ENCODE measurements around the gene MXD3.
"Not testable (repeated sequence)": the region's sequence is repeated elsewhere in the genome, so short reads cannot be mapped to it uniquely, and the experiment has no call there.

Gene MXD3

DNA sequence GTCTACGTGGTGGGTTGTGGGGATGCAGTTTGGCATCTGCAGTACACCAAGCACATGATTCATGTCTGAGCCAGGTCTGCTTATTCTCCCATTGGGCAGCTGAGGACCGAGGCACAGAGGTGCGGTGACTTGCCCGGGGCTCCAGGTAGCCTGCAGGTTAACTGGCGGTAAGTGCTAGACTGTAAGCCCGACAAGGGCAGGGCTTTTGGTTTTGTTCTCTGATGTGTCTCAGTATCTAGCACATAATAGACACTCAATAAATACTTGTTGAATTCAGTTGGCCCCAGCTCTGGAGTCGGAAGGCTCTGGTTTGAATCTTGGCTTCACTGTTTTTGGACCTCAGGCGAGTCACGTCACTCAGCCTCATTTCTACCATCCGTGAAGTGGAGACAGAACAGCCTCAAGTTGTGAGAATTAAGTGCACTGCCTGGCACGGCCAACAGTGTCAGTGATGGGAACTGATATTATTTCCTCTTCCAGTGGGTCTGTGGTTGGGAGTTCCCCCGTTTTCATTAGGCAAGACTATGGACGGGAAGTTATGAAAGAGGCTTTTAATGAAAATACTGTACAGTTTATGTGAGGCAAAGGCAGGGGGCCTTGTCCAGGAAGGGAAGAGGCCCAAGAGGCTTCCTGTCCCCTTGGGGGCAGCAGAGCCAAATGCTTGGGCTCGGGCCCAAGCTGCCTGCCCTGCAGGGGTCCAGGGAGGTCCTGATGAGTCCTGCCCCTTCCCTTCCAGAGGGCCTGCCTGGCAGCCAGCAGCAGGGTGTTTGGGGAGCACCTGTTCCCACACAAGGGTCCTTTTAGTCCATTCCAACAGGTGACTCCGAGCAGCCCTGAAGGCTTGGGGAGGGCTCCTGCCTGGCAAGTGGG, 4.8 kb downstream of the MXD3 start:
- H3K27me3 Mint-ChIP-seq: no peaks in the 10 kb centered on the region
- H3K4me1 Mint-ChIP-seq: peaks cover 55% of the 10 kb centered on the region
- H3K27ac Mint-ChIP-seq: peak overlapping the region; percentile 41
- H3K4me3 Mint-ChIP-seq: peak overlapping the region; percentile 3
- no peak for ATAC-seq
- H3K9me3 Mint-ChIP-seq: no peaks in the 10 kb centered on the region
- DNase-seq: no peak
- peaks cover 35% of the 10 kb centered on the region for H3K36me3 Mint-ChIP-seq (ENCODE audit: low read depth)

DNA sequence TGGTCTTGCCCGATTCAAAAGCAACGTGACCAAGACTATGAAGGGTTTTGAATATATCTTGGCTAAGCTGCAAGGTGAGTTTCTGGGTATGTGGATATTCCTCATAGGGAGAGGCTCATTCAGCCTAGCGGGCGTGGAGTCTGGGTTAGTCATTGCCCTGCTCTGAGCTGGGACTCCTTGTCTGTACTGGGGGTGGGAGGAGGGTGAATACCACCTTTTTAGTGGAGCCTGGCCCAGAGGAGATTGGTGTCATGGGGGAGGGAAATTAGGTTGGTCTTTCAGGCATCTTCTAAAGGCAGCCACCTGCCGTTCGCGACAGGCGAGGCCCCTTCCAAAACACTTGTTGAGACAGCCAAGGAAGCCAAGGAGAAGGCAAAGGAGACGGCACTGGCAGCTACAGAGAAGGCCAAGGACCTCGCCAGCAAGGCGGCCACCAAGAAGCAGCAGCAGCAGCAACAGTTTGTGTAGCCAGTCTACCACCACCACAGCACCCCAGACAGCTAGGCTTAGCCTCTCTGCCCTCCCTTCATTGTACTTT, 5.5 kb downstream of the MXD3 start:
- H3K9me3 Mint-ChIP-seq, ATAC-seq, H3K27me3 Mint-ChIP-seq, DNase-seq, H3K4me3 Mint-ChIP-seq: not testable (repeated sequence)
- H3K4me1 Mint-ChIP-seq: peaks cover 59% of the 10 kb centered on the region
- peak overlapping the region; percentile 93 for H3K27ac Mint-ChIP-seq
- peaks cover 39% of the 10 kb centered on the region for H3K36me3 Mint-ChIP-seq (ENCODE audit: low read depth)

- Mint-ChIP-seq H3K27ac (peak overlapping the region; percentile 93), H3K9me3 (no peaks in the 10 kb centered on the region), H3K27me3 (no peaks in the 10 kb centered on the region), H3K36me3 (ENCODE audit: low read depth) (peaks cover 44% of the 10 kb centered on the region), H3K4me3 (peak overlapping the region; percentile 98), H3K4me1 (peaks cover 64% of the 10 kb centered on the region)
- DNase-seq: no peak
- ATAC-seq: no peak
These were observed 7.1 kb downstream of the MXD3 start for GRCh38 chr5:177304392-177305119.

DNA sequence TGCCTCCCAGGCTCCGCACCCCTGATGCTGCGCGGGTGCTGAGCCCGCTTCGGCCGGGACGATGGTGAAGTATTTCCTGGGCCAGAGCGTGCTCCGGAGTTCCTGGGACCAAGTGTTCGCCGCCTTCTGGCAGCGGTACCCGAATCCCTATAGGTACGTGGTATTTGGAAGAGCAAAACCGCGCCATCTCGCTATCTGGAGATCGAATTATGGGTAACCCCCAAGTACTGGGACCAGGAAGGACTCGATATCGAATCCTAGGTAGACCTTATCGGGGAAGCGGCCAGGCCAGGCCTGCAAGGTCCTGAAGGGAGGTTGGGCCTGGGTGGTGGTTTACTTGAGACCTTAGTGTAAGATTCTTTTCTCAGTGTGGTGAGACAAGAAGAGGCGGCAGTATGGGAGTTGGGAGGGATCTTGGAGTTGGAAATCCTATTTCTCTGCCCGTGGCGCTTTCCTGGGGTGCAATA, 7.7 kb downstream of the MXD3 start:
- Mint-ChIP-seq H3K27ac (peak overlapping the region; percentile 93), H3K4me3 (peak overlapping the region; percentile 98), H3K36me3 (ENCODE audit: low read depth) (peaks cover 44% of the 10 kb centered on the region), H3K9me3 (no peaks in the 10 kb centered on the region), H3K27me3 (no peaks in the 10 kb centered on the region), H3K4me1 (peaks cover 64% of the 10 kb centered on the region)
- no peak for ATAC-seq
- no peak for DNase-seq

- peaks cover 44% of the 10 kb centered on the region for H3K36me3 Mint-ChIP-seq (ENCODE audit: low read depth)
- H3K9me3 Mint-ChIP-seq: no peaks in the 10 kb centered on the region
- peak within 1 kb of the TSS; percentile 93 for H3K27ac Mint-ChIP-seq
These were observed 8.4 kb downstream of the MXD3 start, which contains the start of the genes PRELID1 and RAB24 for GRCh38 chr5:177303121-177303924. TSS of gene PRELID1 (plus strand) at chr5:177303799. CDS start at chr5:177303986, 187 bp downstream. TSS of gene RAB24 (minus strand) at chr5:177303719. CDS start at chr5:177303288, 431 bp downstream.

DNA sequence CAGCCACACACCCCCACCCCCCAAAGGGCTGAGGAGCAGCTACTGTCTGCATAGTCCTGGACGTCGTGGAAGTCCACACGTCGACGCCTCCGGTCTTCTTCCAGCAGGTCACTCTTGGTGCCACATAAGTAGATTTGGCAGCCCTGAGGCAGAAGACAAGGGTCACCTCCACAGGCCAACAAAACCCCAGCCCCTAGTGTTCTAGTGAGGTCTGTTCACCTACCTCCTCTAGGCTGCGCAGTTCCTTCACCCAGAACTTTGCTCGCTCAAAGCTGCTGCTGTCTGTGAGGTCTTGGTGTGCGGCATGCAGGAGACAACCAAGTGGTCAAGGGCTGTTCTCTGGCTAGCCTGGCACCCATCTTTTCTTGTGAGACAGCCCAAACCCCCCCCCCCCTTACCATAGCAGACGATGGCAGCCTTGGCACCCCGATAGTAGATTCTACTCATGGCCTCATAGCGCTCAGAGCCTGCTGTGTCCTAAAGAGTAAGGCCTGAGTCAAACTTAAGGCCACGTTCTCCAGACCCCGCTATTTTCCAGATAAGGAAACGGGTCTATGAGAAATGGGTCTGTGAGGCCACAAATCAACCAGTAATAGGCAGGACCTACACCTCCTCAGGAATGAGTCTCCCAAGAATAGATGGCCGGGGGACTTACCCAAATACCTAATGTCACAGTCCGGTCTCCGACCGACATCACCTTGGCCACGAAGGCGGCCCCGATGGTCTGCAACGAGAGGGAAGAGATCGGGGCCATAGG, 9.2 kb downstream of the MXD3 start:
- DNase-seq: no peak
- no peak for ATAC-seq
- Mint-ChIP-seq H3K4me1 (peaks cover 71% of the 10 kb centered on the region), H3K27me3 (no peaks in the 10 kb centered on the region), H3K36me3 (ENCODE audit: low read depth) (peaks cover 44% of the 10 kb centered on the region), H3K9me3 (no peaks in the 10 kb centered on the region), H3K4me3 (peak overlapping the region; percentile 98), H3K27ac (peak overlapping the region; percentile 64)

More at GRCh38 chr5:177303121-177303924, 8.4 kb downstream of the MXD3 start, which contains the start of the genes PRELID1 and RAB24:
- ATAC-seq (peak; percentile 55), DNase-seq (peak; percentile 95)
- H3K4me3 Mint-ChIP-seq: peak within 1 kb of the TSS; percentile 98
- H3K4me1 Mint-ChIP-seq: peaks cover 65% of the 10 kb centered on the region
- no peaks in the 10 kb centered on the region for H3K27me3 Mint-ChIP-seq

DNA sequence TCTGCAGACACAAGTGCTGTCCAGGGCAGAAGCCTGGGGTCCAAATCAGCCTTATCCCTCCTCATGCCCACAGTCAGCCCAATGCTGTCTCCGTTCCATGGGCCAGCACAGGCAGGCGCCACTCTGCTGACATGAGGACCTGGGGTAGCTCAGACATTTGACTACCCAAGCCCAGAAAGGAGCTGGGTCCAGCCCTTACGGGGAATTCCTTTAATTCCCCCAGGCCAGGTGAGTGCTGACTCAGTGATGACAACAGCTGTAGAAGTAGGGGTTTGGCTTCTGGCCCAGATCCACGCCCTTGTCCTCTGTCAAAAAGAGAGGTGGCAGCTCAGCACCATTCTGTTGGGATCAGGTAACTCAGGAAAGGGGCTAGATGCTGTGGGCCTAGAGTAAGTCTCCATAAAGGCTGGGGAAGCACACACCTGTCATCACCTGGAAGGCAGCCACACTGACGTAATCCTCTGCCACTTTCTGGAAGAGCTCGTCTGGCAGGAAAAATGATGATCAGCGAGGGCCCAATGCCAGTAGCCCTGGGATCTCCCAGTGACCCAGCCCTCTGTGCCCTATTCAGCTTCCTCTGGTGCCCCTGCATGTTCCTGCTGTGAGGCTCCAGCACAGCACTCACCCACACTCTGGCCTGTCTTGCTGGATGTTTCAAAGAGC, 10.1 kb downstream of the MXD3 start:
- Mint-ChIP-seq H3K4me3 (peak overlapping the region; percentile 98), H3K9me3 (no peaks in the 10 kb centered on the region), H3K4me1 (peaks cover 75% of the 10 kb centered on the region), H3K27ac (peak overlapping the region; percentile 94), H3K27me3 (no peaks in the 10 kb centered on the region), H3K36me3 (ENCODE audit: low read depth) (peaks cover 46% of the 10 kb centered on the region)
- DNase-seq: no peak
- ATAC-seq: no peak

GRCh38 chr5:177300951-177301350, 10.7 kb downstream of the MXD3 start:
- Mint-ChIP-seq H3K27ac (peak overlapping the region; percentile 94), H3K4me1 (peaks cover 77% of the 10 kb centered on the region), H3K9me3 (no peaks in the 10 kb centered on the region), H3K36me3 (ENCODE audit: low read depth) (peaks cover 46% of the 10 kb centered on the region), H3K27me3 (no peaks in the 10 kb centered on the region), H3K4me3 (peak overlapping the region; percentile 70)
- no peak for ATAC-seq
- no peak for DNase-seq

DNA sequence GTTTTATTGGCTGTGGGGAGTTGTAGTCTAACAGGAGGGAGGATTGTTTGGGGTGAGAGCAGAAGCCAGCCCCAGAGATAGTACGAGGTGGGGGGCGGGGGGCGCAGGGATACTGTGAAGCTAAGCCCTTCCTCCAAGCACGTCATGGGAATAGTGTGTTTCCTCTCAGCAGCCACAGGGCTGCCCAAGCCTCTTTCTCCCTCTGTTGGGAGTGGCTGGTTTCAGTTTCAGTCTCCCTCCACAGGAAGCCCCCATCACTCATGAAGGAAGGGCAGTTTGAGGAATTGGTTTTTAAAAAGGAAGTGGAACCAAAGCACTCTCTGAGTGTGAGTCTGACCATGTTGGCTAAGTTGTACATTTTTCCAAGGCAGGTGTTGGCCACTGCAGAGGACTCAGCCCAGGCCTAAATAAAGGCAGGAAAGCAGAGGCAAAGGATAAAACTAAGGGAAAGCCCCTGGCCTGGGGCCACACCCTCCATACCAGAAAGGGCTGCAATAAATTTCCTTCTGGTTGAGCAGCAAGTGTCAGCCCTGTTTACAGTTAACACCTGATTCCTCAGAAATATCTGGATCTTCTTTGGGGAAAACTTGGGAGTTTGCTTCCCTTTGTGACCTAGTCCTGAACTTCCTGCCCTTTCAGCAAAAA, 11.3 kb downstream of the MXD3 start:
- Mint-ChIP-seq H3K9me3 (no peaks in the 10 kb centered on the region), H3K4me3 (peak overlapping the region; percentile 70), H3K36me3 (ENCODE audit: low read depth) (peaks cover 46% of the 10 kb centered on the region)

GRCh38 chr5:177299697-177300096, 12.0 kb downstream of the MXD3 start:
- no peak overlapping the region for H3K4me3 Mint-ChIP-seq
- H3K9me3 Mint-ChIP-seq: no peaks in the 10 kb centered on the region
- no peak for DNase-seq
- ATAC-seq: no peak
- H3K27me3 Mint-ChIP-seq: no peaks in the 10 kb centered on the region
- peaks cover 44% of the 10 kb centered on the region for H3K36me3 Mint-ChIP-seq (ENCODE audit: low read depth)
- peaks cover 76% of the 10 kb centered on the region for H3K4me1 Mint-ChIP-seq
- peak overlapping the region; percentile 64 for H3K27ac Mint-ChIP-seq

More for the DNA sequence above, 11.3 kb downstream of the MXD3 start:
- peaks cover 77% of the 10 kb centered on the region for H3K4me1 Mint-ChIP-seq
- no peaks in the 10 kb centered on the region for H3K27me3 Mint-ChIP-seq
- DNase-seq (peak; percentile 72), ATAC-seq (peak; percentile 74)
- H3K27ac Mint-ChIP-seq: peak overlapping the region; percentile 94

DNA sequence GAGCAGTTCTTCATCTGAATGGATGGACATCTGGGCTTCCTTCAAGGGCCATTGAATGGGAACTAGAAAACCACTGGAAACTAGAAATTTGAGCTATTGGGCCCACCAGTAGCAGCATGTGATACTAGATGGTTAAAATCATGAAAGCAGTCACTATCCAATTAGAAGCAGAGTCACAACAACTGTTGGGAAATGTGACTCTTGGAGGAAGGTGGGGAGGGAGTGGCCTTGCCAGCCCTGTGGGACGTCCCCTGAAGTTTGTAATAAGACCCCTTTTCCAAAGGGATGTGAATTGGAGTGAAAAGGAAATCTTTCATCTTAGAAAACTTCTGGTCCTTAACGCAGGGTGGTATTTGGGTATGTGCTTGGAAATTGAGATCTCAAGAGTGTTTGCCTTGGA, 13.8 kb downstream of the MXD3 start:
- Mint-ChIP-seq H3K9me3 (no peaks in the 10 kb centered on the region), H3K4me3 (no peak overlapping the region), H3K4me1 (peaks cover 69% of the 10 kb centered on the region), H3K27ac (no peak overlapping the region), H3K27me3 (no peaks in the 10 kb centered on the region), H3K36me3 (ENCODE audit: low read depth) (peaks cover 44% of the 10 kb centered on the region)
- DNase-seq: no peak
- ATAC-seq: no peak

DNA sequence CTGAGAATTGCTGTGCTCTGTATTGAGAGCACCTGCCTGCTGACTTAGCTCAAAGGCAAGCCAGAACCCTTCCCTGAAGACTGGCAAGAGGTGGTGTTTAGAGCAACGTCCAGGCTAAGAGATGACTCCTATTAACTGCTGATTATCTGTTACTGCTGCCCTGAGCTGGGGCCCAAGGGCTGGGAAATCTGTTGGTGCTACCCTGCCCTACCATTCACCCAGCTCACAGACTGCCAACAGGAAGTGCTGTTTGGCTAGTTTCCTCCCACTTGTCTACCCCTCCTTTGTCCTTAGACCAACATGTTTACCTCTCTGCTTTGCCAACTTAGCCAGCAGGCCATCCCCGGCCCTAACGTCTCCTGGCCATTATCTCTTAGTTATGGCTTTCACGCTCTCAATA, 15.1 kb downstream of the MXD3 start:
- Mint-ChIP-seq H3K4me1 (peaks cover 60% of the 10 kb centered on the region), H3K4me3 (no peak overlapping the region), H3K36me3 (ENCODE audit: low read depth) (peaks cover 51% of the 10 kb centered on the region), H3K27me3 (no peaks in the 10 kb centered on the region), H3K27ac (peak overlapping the region; percentile 72), H3K9me3 (no peaks in the 10 kb centered on the region)
- ATAC-seq (no peak), DNase-seq (no peak)
